HK-2 (cell line): ENCODE measurements around the gene TUBA1A.
"Not testable (repeated sequence)": the region's sequence is repeated elsewhere in the genome, so short reads cannot be mapped to it uniquely, and the experiment has no call there.

Experiments
- DNase-seq: peaks from one replicate; pipeline ENCODE4 v3.0.0-alpha.2; 2018; ENCODE audit not compliant: unreplicated experiment

Gene TUBA1A

GRCh38 chr12:49188916-49189367 is at the start of gene TUBA1A:
TUBA1A (minus strand) TSS chr12:49189080; CDS start chr12:49188979, 101 bp downstream.
- peak; percentile 85 for DNase-seq

DNA sequence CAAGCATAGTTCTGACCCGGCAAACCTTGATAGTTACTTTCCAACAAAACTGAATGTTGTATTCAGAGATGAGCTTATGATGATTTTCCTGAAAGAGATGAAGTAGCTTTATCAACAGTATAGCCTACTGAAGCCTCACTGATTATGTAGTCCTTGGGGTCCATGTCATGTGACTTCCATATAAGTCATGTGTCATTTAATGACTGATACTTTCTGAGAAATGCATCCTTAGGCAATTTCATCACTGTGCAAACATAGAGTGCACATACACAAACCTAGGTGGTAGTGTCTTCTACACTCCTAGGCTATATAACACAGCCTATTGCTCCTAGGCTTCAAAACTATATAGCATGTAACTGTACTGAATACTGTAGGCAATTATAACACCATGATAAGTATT is 47.5 kb upstream of the TUBA1A start:
- DNase-seq: no peak

GRCh38 chr12:49233842-49234526 is 45.1 kb upstream of the TUBA1A start:
- DNase-seq: no peak

DNA sequence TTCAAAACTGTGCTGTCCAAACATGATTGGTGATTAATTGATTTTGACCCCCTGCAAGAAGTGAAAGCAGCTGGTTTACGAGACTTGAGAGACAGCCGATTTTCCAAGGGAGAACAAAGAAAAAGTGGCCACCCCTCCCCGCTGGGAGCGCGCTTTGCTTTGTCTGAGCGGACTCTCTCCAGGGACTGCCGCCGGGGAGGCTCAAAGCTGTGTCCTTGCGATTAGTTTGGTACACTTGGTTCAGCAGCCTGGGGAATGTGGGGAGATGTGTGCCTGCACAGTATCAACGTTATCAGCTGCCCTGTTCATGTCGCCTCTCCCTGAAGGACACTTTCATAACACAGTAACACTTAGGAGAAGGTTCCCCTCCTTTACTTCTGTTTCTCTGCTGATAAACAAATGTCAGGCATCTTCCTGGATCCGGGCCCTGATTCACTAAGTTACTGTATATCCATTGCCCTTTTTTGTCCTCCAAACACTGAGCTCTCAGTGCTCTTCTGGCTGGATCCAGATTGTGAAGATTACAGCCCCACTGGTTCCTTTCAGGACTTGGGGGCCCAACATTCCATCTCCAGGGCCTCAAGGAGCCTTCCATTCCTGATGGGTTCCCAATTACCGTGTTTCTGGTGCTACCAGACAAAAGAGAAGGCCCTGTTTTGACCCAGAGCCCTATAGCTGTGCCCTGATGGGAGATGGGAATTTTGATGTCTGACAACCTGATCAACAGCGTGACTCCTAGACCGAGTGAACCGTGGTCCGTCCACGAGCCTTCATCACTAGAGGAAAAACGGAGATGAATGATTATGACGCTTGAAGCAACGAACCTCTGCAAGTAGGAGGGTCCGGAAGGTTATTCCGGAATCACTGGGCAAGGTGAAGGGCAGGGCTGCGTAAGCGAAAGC is 44.3 kb upstream of the TUBA1A start:
- no peak for DNase-seq

DNA sequence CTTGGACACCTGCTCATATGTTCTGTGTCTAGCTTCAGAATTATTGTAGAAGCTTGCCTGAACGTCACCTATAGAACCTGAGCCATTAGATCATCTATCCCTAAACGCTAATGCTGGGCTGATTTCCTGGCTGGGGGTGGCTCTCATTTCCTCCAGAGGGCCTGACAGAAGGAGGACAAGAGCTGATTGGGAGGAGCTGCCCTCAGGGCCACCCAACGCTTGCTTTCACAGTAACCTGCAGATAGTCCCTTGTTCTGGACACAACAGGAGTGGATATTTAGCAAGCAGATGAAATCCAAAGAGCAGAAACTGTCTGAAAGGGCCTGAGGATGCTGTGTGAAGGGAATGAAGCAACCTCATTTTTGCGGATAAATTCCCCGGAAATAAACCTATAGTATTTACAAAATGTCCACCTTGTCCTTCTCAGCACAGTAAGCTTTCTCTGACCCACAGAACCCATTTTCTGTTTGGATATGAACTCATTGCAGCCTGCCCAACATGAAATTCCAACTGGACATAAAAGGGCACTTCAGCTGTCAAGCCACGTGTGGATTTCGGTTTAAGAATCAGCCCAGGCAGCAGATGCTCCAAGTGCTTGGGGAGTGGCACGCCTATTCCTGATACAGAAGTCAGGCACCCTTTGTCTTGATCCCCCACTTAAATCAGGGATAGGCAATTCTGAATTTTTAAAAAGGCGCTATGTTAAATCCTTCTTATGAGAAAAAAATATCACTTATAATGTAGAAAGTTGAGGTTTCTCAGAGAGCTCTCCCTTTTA is 43.2 kb upstream of the TUBA1A start:
- no peak for DNase-seq

GRCh38 chr12:49230805-49231194 is 41.9 kb upstream of the TUBA1A start:
- DNase-seq: no peak

DNA sequence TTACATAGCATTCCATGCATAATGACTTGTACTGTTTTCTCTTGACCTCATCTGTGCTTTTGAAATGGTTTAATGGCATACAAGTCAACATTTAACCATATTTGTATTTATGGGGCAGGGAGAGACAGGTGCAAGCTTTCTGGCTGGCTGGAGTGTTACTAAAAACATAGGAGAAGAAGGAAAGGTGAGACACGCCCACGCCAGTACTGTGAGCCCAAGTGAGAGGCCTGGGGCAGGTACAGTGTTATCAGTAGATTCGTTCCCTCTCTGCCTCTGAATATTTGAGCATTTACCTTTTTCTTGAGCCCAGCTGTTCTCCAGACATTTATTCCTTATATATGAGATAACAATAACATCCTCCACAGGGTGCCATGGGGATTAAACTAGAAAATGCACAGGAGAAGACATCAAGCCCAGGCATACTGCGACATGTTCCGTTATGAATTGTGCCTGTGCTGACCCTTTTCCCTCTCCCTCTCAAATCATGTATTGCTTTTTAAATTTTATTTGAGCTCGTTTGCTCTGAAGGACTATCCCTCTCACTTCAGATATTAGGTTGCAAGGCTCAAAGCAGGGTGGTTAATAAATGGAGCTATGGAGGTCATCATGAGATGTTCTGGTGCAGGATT is 41.4 kb upstream of the TUBA1A start:
- no peak for DNase-seq

- no peak for DNase-seq
These were observed 39.8 kb upstream of the TUBA1A start for GRCh38 chr12:49228653-49229052.

DNA sequence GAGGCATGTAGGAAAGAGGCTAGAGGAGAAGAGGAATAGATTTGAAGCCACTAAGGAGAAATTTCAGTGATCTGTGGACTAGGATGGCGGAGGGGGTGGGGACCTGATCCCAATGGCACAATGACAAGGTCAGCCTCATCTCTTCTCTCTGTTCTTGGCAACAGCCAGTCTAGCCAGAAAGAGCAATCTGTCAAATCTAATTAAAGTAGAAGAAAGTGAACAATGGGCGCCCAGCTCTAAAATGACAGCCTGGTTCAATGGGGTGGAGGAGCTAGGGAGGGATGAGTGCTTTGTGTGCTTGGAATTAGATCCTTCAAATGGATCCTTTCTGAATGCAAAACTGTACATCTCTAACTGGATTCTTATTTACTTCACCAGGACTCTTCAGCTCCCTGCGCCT is 38.8 kb upstream of the TUBA1A start:
- DNase-seq: no peak

DNA sequence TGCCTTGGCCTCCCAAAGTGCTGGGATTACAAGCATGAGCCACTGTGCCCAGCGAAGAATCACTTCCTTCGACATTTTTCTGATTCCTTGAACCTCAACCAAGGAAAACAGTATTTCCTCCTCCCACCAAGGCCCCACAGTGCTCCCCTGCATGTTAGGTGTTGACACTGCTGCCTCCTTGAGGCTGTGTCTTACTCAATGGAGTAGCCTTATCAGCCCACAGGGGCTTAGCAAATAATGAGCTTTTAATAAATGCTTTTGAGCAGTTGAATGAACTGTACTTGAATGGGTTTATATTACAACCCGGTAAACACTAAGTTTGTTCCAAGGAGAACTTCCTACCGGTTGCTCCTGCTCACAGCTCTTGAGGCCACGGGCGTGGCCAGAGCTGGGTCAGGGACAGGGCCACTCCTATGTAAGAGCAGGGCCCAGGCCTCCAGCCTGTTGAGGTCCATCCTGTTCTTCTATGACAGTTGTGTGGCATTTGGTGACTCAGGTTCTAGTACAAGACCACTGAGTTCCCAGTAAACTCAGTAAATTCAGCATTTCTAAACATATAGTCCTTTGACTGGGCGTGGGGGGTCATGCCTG is 36.8 kb upstream of the TUBA1A start:
- no peak for DNase-seq

GRCh38 chr12:49223590-49224369 is 34.9 kb upstream of the TUBA1A start:
- no peak for DNase-seq

DNA sequence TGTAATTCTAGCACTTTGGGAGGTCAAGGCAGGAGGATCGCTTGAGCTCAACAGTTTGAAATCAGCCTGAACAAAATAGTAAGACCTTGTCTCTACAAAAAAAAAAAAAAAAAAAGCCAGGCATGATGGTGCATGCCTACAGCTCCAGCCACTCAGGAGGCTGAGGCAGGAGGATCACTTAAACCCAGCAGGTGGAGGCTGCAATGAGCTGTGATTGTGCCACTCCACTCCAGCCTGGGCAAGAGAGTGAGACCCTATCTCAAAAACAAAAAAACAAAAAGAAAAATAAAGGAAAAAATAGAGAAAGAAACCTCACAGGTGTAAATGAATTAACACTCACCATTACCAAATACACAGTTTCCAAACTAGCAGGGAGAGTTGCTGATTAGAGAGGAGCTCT is 34.2 kb upstream of the TUBA1A start:
- DNase-seq: no peak

DNA sequence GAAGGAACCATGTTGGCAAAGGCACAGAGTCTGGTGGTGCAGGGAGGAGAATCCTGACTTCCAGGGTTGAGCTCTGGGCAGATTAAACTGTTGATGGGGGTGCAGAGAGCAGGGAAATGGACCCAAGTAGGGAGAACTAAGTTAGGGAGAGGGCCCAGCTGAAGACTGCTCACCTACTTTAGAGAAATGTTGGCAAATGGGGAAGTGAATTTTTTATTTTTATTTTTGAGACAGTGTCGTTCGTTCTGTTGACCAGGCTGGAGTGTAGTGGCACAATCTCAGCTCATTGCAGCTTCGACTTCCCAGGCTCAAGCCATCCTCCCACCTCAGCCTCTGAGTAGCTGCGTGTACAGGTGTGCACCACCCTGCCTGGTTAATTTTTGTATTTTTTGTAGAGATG is 32.1 kb upstream of the TUBA1A start:
- no peak for DNase-seq

- DNase-seq: no peak
These were observed 30.6 kb upstream of the TUBA1A start for GRCh38 chr12:49219417-49220026.

GRCh38 chr12:49212572-49212971 is 23.7 kb upstream of the TUBA1A start:
- no peak for DNase-seq

- not testable (repeated sequence) for DNase-seq
These were observed 21.8 kb upstream of the TUBA1A start for GRCh38 chr12:49210703-49211102.

DNA sequence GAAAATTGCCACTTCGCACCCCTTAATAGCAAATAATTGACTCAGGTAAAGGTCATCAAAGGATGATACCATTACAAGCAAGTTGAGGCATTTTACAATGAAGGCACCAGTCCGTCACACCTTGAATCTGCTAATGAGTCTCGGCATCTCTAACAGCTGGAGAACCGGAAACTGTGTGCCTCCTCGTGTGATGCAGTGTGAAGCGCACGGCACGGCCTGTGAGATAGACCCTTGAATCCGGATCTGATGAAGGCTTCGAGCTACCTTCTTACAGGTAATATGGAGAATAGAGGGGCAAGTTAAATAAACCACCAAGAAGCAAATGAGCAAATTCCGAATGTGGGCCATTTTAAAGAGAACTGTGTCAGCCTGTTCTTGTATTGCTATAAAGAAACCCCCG is 19.8 kb upstream of the TUBA1A start:
- DNase-seq: no peak

- DNase-seq: no peak
These were observed 19.3 kb upstream of the TUBA1A start for GRCh38 chr12:49208146-49208545.

DNA sequence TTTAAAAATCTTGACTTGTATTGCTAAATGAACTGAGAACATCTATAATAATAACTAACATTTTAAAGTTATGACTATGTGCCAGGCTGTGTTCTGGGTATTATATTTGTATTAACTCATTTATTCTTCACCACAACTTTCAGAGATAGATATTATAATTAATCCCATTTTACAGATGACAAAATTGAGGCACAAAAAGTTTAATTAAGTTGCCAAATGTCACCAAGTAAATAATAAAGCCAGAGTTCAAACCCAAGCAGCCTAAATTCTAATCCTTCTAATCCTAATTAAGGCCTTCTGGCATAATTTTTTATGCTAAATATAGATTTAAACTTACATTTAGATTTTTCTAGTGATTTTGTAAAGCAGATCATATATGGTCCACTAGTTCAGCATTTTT is 17.5 kb upstream of the TUBA1A start:
- DNase-seq: no peak

DNA sequence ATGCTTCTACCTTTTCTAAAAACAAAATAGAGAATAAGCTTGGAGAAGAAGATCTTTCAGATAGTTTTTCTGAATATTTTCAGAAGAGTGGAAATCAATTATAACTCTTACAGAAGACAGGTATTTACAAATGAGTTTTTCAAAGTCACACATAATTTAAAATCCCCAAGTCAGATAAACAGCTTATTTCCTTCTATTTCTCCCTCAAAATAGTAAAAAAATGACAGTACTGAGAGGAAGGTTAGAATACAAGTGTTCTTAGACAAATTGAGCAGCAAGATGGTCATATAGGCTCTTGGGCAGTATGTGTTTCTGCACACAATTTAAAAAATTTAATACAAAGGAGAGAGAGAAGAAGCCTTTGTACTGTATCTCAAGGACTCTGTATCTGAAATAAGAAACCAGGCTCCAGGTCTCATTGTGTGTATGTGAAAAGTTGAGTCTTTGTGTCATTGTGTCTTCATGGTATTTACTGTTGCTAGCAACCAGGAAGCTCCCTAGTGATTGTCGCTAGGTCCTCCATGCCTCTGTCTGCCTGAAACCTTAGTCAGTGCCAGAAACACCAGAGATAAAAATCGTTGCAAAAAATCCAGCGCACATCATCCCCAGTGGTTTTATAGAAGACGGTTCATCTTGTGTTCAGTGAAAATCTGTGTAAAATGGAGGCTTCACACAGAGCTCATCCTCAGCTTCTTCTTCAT is 12.9 kb upstream of the TUBA1A start:
- DNase-seq: no peak
